ENCODE data around the gene GPC6. TPM values are rescaled to one million over a fixed set of nuclear protein-coding genes. Genes with fewer than 3 reads are reported as not detected.

GPC6 gene
- polyA plus RNA-seq, 1 of the 3 experiments (the other 2 are of a cell fraction) = 6.7 TPM

DNA sequence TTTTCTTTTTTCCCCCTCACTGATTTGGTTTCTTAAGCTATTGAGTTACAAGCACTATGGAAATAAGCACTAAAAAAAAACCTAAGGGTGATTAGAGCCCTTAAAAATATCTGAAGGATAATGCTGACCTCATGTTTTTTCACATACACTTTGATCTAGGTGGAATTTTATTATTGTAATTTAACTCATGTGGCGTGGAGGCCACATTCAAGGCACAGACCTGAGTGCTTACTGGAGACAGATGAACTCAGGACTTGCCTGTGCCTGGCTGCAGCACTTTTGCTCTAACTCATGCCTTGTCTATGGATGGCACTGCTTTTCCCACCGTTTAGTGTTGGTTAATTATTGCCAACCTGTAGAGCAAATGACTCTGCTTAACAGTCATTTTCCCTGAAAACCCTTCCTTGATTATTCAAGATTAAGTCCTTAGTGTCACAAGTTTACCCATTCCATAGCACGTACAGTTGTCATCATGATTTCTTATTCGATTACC, 541.4 kb downstream of the GPC6 start:
- no peaks in the 10 kb centered on the region for H3K36me3 ChIP-seq (replicated peaks in 1 of 2; ENCODE audit: control insufficient read depth in 1 of 2, insufficient read depth in 2 of 2, low read length in 1 of 2)
- CTCF ChIA-PET = interaction anchor here (1.6 kb wide), 1 partner anchor 540 kb away, joined by 4 read pairs; no protein-coding TSS in a partner anchor
- no peaks in the 10 kb centered on the region for H4K20me1 ChIP-seq (ENCODE audit: insufficient read depth)
- no peak overlapping the region for H3K4me3 ChIP-seq (ENCODE audit: low read depth in 2 of 2, low read length in 1 of 2)
- H3K79me2 ChIP-seq (ENCODE audit: insufficient read depth) = no peaks in the 10 kb centered on the region
- H3K27ac ChIP-seq (ENCODE audit: low read depth in 2 of 2, low read length in 1 of 2) = no peak overlapping the region
- H3K9ac ChIP-seq = no peak overlapping the region
- POLR2A ChIA-PET = no interaction called here
- no peak for DNase-seq
- peaks cover 0 to 16% of the 10 kb centered on the region in 2 experiments; a peak in 2 of 4 replicates for H3K4me1 ChIP-seq (ENCODE audit: control insufficient read depth in 1 of 2, insufficient read depth in 2 of 2, low read depth in 1 of 2, low read length in 1 of 2)
- no peaks in the 10 kb centered on the region for H3K9me2 ChIP-seq
- WGBS (ENCODE audit: low lambda C conversion rate) = 78% methylated on average over 4 of the region's 4 CpGs
- no peaks in the 10 kb centered on the region for H3K9me3 ChIP-seq
- no peaks in the 10 kb centered on the region for H3K27me3 ChIP-seq (ENCODE audit: insufficient read depth)
- H3F3A ChIP-seq (replicated peaks; ENCODE audit: insufficient read depth) = no peaks in the 10 kb centered on the region
- no peak overlapping the region for H3K4me2 ChIP-seq
- TF ChIP-seq, protein P1, sequence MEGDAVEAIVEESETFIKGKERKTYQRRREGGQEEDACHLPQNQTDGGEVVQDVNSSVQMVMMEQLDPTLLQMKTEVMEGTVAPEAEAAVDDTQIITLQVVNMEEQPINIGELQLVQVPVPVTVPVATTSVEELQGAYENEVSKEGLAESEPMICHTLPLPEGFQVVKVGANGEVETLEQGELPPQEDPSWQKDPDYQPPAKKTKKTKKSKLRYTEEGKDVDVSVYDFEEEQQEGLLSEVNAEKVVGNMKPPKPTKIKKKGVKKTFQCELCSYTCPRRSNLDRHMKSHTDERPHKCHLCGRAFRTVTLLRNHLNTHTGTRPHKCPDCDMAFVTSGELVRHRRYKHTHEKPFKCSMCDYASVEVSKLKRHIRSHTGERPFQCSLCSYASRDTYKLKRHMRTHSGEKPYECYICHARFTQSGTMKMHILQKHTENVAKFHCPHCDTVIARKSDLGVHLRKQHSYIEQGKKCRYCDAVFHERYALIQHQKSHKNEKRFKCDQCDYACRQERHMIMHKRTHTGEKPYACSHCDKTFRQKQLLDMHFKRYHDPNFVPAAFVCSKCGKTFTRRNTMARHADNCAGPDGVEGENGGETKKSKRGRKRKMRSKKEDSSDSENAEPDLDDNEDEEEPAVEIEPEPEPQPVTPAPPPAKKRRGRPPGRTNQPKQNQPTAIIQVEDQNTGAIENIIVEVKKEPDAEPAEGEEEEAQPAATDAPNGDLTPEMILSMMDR (IDR thresholded peaks at IDR 0.05) = no peak
- TF ChIP-seq FOXJ3 (CRISPR knock-in tag; IDR thresholded peaks at IDR 0.05) = no peak
- no peak for TF ChIP-seq TAF1 (IDR thresholded peaks at IDR 0.05; ENCODE audit: borderline replicate concordance, low read depth, low read length)
- TF ChIP-seq, protein P2, sequence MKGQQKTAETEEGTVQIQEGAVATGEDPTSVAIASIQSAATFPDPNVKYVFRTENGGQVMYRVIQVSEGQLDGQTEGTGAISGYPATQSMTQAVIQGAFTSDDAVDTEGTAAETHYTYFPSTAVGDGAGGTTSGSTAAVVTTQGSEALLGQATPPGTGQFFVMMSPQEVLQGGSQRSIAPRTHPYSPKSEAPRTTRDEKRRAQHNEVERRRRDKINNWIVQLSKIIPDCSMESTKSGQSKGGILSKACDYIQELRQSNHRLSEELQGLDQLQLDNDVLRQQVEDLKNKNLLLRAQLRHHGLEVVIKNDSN (IDR thresholded peaks at IDR 0.05; ENCODE audit: borderline replicate concordance, low read depth) = no peak
- no peak for TF ChIP-seq POLR2AphosphoS5 (IDR thresholded peaks at IDR 0.05; ENCODE audit: low read depth, low read length)
- no peak for TF ChIP-seq NRF1 (IDR thresholded peaks at IDR 0.05; ENCODE audit: low read depth, low read length)
- no peak for TF ChIP-seq YY1 (IDR thresholded peaks at IDR 0.05; ENCODE audit: low read depth)
- no peak for TF ChIP-seq ELF1 (IDR thresholded peaks at IDR 0.05)
- no peak for TF ChIP-seq FOXM1 (IDR thresholded peaks at IDR 0.05; ENCODE audit: low read depth)
- no peak for TF ChIP-seq MXI1 (IDR thresholded peaks at IDR 0.05; ENCODE audit: low read depth, low read length)
- TF ChIP-seq, protein P3, sequence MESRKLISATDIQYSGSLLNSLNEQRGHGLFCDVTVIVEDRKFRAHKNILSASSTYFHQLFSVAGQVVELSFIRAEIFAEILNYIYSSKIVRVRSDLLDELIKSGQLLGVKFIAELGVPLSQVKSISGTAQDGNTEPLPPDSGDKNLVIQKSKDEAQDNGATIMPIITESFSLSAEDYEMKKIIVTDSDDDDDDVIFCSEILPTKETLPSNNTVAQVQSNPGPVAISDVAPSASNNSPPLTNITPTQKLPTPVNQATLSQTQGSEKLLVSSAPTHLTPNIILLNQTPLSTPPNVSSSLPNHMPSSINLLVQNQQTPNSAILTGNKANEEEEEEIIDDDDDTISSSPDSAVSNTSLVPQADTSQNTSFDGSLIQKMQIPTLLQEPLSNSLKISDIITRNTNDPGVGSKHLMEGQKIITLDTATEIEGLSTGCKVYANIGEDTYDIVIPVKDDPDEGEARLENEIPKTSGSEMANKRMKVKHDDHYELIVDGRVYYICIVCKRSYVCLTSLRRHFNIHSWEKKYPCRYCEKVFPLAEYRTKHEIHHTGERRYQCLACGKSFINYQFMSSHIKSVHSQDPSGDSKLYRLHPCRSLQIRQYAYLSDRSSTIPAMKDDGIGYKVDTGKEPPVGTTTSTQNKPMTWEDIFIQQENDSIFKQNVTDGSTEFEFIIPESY (IDR thresholded peaks at IDR 0.05; ENCODE audit: borderline replicate concordance, low read depth) = no peak
- TF ChIP-seq, protein P4, sequence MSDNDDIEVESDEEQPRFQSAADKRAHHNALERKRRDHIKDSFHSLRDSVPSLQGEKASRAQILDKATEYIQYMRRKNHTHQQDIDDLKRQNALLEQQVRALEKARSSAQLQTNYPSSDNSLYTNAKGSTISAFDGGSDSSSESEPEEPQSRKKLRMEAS (IDR thresholded peaks at IDR 0.05; ENCODE audit: low read depth) = no peak
- TF ChIP-seq GATA2 (CRISPR knock-in tag; IDR thresholded peaks at IDR 0.05) = no peak
- TF ChIP-seq, protein P5, sequence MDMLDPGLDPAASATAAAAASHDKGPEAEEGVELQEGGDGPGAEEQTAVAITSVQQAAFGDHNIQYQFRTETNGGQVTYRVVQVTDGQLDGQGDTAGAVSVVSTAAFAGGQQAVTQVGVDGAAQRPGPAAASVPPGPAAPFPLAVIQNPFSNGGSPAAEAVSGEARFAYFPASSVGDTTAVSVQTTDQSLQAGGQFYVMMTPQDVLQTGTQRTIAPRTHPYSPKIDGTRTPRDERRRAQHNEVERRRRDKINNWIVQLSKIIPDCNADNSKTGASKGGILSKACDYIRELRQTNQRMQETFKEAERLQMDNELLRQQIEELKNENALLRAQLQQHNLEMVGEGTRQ (IDR thresholded peaks at IDR 0.05; ENCODE audit: borderline replicate concordance, low read depth, low read length) = no peak
- TF ChIP-seq, protein P6, sequence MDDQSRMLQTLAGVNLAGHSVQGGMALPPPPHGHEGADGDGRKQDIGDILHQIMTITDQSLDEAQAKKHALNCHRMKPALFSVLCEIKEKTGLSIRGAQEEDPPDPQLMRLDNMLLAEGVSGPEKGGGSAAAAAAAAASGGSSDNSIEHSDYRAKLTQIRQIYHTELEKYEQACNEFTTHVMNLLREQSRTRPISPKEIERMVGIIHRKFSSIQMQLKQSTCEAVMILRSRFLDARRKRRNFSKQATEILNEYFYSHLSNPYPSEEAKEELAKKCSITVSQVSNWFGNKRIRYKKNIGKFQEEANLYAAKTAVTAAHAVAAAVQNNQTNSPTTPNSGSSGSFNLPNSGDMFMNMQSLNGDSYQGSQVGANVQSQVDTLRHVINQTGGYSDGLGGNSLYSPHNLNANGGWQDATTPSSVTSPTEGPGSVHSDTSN (IDR thresholded peaks at IDR 0.05) = no peak
- no peak for TF ChIP-seq GABPA (IDR thresholded peaks at IDR 0.05; ENCODE audit: low read depth)
- TF ChIP-seq, protein P7, sequence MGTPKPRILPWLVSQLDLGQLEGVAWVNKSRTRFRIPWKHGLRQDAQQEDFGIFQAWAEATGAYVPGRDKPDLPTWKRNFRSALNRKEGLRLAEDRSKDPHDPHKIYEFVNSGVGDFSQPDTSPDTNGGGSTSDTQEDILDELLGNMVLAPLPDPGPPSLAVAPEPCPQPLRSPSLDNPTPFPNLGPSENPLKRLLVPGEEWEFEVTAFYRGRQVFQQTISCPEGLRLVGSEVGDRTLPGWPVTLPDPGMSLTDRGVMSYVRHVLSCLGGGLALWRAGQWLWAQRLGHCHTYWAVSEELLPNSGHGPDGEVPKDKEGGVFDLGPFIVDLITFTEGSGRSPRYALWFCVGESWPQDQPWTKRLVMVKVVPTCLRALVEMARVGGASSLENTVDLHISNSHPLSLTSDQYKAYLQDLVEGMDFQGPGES (IDR thresholded peaks at IDR 0.05; ENCODE audit: low read depth, low read length) = no peak
- TF ChIP-seq TEAD4 (IDR thresholded peaks at IDR 0.05; ENCODE audit: borderline replicate concordance, insufficient read depth) = no peak
- no peak for TF ChIP-seq FOSL2 (IDR thresholded peaks at IDR 0.05; ENCODE audit: borderline replicate concordance, low read depth)
- H2AFZ ChIP-seq (ENCODE audit: low read depth) = no peak overlapping the region
